Omental fat pad (tissue), 4 donors: ENCODE measurements around the gene C19orf25. TPM values are rescaled to one million over a fixed set of nuclear protein-coding genes. Genes with fewer than 3 reads are reported as not detected.

Source experiments
- ATAC-seq: fragments of 150-250 bp; one replicate; pipeline ENCODE4 v1.9.1; 2016; ENCODE audit warnings: mild to moderate bottlenecking, moderate library complexity; ENCODE audit not compliant: low FRiP score
- DNase-seq: peaks from one replicate; pipeline ENCODE4 v3.0.0-alpha.2; 2019; ENCODE audit warnings: low spot score
- CTCF ChIP-seq, 3 donors: fragments of 450-650 bp; IDR thresholded peaks; one replicate each; pipeline ENCODE4 v1.5.1; 2016 to 2017; ENCODE audit warnings: antibody characterized with exemption in 3 of 3, mild to moderate bottlenecking in 3 of 3, moderate library complexity in 2 of 3
- total RNA-seq, 4 donors: library from RNA; depleted of rRNA; stranded (reverse); fragments of >200 nt; gene quantifications; one replicate each; pipeline ENCODE4 v1.1.0, GENCODE V29; 2016

Gene C19orf25
- total RNA-seq, 4 donors from 2014 or later = 17.6 to 26.2 (median 20.6) TPM

GRCh38 chr19:1511318-1512317 lies 32.6 kb upstream of the C19orf25 start:
- ATAC-seq (no peak), DNase-seq (no peak)
- TF ChIP-seq CTCF (IDR thresholded peaks at IDR 0.05) = no peak

DNA sequence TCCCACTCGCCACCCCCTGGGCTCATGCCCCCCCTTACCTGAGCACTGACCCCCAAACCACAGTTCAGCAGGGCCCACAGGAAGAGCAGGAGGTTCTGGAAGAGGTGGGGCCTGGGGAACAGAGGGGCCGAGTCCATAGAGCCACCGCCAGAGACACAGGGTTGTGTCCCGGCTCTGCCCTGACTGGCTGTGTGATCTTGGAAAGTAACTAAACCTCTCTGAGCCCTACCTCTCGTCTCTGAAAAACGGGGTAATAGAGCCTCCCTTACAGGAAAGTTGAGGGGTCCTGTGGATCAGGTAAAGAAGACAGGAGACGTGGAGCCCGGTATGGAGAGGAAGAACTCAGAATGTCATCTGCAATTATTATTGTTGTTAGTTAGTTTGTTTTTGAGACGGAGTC lies 31.8 kb upstream of the C19orf25 start:
- ATAC-seq = no peak
- TF ChIP-seq CTCF (IDR thresholded peaks at IDR 0.05) = no peak
- DNase-seq = no peak

GRCh38 chr19:1510442-1510806 lies 31.4 kb upstream of the C19orf25 start:
- no peak for TF ChIP-seq CTCF (IDR thresholded peaks at IDR 0.05)
- DNase-seq = no peak
- ATAC-seq = no peak

DNA sequence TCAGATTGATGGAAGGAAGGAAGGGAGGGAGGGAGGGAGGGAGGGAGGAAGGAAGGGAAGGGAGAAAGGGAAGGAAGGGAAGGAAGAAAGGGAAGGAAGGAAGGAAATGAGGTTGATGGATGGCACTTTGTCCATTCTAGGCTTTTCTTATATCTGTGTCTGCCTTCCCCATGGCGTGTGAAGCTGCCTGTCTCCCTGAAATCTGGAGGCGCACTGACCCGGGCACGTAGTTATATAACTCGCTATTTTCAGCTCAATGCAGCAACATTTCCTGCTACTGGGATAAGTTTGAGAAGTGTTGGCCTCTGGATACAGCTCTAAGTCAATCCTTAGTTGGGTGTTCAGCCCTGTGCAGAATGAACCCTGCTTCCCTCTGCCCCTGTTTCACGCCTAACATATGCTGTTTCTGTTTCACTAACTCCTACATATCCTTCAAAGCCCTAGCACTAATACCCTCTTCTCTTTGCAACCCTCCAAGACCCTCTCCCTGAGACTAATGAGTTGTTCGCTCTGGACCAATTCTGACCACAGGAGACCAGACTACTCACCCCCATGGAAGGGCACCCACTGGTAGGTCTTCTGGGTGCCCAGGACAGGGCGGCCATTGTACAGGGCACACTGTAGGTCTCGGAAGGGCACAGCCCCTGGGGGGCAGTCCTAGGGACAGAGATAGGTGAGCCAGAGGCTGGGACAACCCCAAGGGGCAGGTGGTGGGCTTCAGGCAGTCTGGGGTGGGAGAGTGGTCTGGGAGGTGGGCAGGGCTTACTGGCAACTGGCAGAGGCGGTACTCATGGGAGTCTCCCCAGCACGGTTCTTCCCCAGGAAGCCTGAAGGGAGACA lies 30.8 kb upstream of the C19orf25 start:
- ATAC-seq = no peak
- TF ChIP-seq CTCF (IDR thresholded peaks at IDR 0.05) = no peak
- DNase-seq = no peak

- DNase-seq (no peak), ATAC-seq (no peak)
- TF ChIP-seq CTCF (IDR thresholded peaks at IDR 0.05) = no peak
These were observed 29.5 kb upstream of the C19orf25 start for GRCh38 chr19:1508507-1508856.

GRCh38 chr19:1507763-1508506 lies 28.9 kb upstream of the C19orf25 start:
- DNase-seq (peak; percentile 76), ATAC-seq (peak; percentile 89)

More at GRCh38 chr19:1507763-1508506, 28.9 kb upstream of the C19orf25 start:
- no peak for TF ChIP-seq CTCF (IDR thresholded peaks at IDR 0.05)
